Coronary artery (tissue), 2 donors: ENCODE measurements around the gene GTPBP6.
A peak's percentile ranks its signal among the peaks of the same experiment; 100 is the strongest.
"Not testable (repeated sequence)": the region's sequence is repeated elsewhere in the genome, so short reads cannot be mapped to it uniquely, and the experiment has no call there.

Source experiments
- DNase-seq: peaks from one replicate; pipeline ENCODE4 v3.0.0-alpha.2; 2017; ENCODE audit warnings: low spot score
- H3K27ac ChIP-seq, 2 donors: fragments of 200-600 bp; sonication (generic); one replicate each; pipeline ENCODE4 v1.5.1; 2016 to 2019
- H3K4me3 ChIP-seq: fragments of 200-600 bp; sonication (generic); 2 replicates; pipeline ENCODE4 v1.5.1; 2016; ENCODE audit warnings: mild to moderate bottlenecking, moderate library complexity
- CTCF ChIP-seq: fragments of 200-600 bp; sonication (generic); IDR thresholded peaks from one replicate; pipeline ENCODE4 v1.5.1; 2019; ENCODE audit warnings: antibody characterized with exemption

The GTPBP6 gene

GRCh38 chrX:329291-329910 is 10.8 kb upstream of the GTPBP6 start:
- no peak for TF ChIP-seq CTCF
- DNase-seq = no peak
- no peak overlapping the region for H3K4me3 ChIP-seq
- H3K27ac ChIP-seq = no peak overlapping the region

GRCh38 chrX:327660-328126 is 9.1 kb upstream of the GTPBP6 start:
- Histone ChIP-seq H3K4me3 (no peak overlapping the region), H3K27ac (no peak overlapping the region)
- TF ChIP-seq CTCF = no peak
- no peak for DNase-seq

- H3K4me3 ChIP-seq, H3K27ac ChIP-seq, DNase-seq: not testable (repeated sequence)
Measured at GRCh38 chrX:324664-325063, 6.1 kb upstream of the GTPBP6 start.

GRCh38 chrX:323721-324628 is 5.4 kb upstream of the GTPBP6 start:
- no peak for TF ChIP-seq CTCF
- DNase-seq = no peak
- H3K4me3 ChIP-seq = no peak overlapping the region
- no peak overlapping the region for H3K27ac ChIP-seq

GRCh38 chrX:320126-320783 is 1.7 kb upstream of the GTPBP6 start:
- Histone ChIP-seq H3K4me3 (peak overlapping the region; percentile 88), H3K27ac (no peak overlapping the region)
- TF ChIP-seq CTCF = no peak
- no peak for DNase-seq

- TF ChIP-seq CTCF = no peak
- H3K4me3 ChIP-seq = peak overlapping the region; percentile 88
- peak overlapping the region; percentile 75 to 85 for H3K27ac ChIP-seq
- no peak for DNase-seq
Measured at GRCh38 chrX:319579-320125, 1.1 kb upstream of the GTPBP6 start.
